SU-DHL-6 (cell line): Measurements from ENCODE around the gene CR1.

Experiments used
- H2AFZ ChIP-seq: fragments of 200-600 bp; sonication (generic); 2 replicates; pipeline ENCODE4 v1.6.1; 2014; ENCODE audit warnings: low read depth, mild to moderate bottlenecking, moderate library complexity, mixed read lengths, antibody characterized with exemption, low read length; ENCODE audit not compliant: severe bottlenecking
- H3F3A ChIP-seq: fragments of 200-600 bp; shearing (Covaris generic); 2 replicates; pipeline ENCODE4 v1.6.0; 2016; ENCODE audit warnings: antibody characterized with exemption, mild to moderate bottlenecking; ENCODE audit not compliant: insufficient read depth
- H3K27ac ChIP-seq: fragments of 200-600 bp; sonication (generic); 2 replicates; pipeline ENCODE4 v1.5.1; 2016; ENCODE audit warnings: low read depth, mild to moderate bottlenecking, low read length, moderate library complexity, mixed read lengths
- H3K27me3 ChIP-seq: fragments of 200-600 bp; sonication (generic), shearing (Covaris generic); 2 replicates; pipeline ENCODE4 v1.6.0; 2014; ENCODE audit warnings: mild to moderate bottlenecking, low read length
- H3K36me3 ChIP-seq: fragments of 200-600 bp; sonication (generic); 2 replicates; pipeline ENCODE4 v1.6.1; 2014; ENCODE audit warnings: mild to moderate bottlenecking, low read length, mixed read lengths
- H3K4me2 ChIP-seq: fragments of 300-600, 200-600 bp; shearing (Covaris generic), sonication (generic); 2 replicates; pipeline ENCODE4 v1.6.0; 2014; ENCODE audit warnings: low read length, low read depth, mild to moderate bottlenecking; ENCODE audit not compliant: poor library complexity, severe bottlenecking
- H3K4me3 ChIP-seq: fragments of 200-600 bp; sonication (generic); 2 replicates; pipeline ENCODE4 v1.5.1; 2014; ENCODE audit warnings: antibody characterized with exemption, low read length, mild to moderate bottlenecking, mixed read lengths; ENCODE audit not compliant: insufficient read depth, poor library complexity, severe bottlenecking
- H3K79me2 ChIP-seq: fragments of 200-600 bp; sonication (generic); 2 replicates; pipeline ENCODE4 v1.6.1; 2014; ENCODE audit warnings: mild to moderate bottlenecking, low read length, moderate library complexity; ENCODE audit not compliant: insufficient read depth
- H3K9ac ChIP-seq: fragments of 200-600 bp; sonication (generic); 2 replicates; pipeline ENCODE4 v1.7.0; 2014; ENCODE audit warnings: mild to moderate bottlenecking, low read length
- H3K9me2 ChIP-seq: fragments of 200-600 bp; sonication (generic); replicated peaks from 2 replicates; pipeline ENCODE4 v1.6.1; 2014; ENCODE audit warnings: low read length; ENCODE audit not compliant: insufficient read depth
- H3K9me3 ChIP-seq: fragments of 200-600 bp; sonication (generic); 2 replicates; pipeline ENCODE4 v1.6.1; 2014; ENCODE audit warnings: low read length, mixed read lengths; ENCODE audit not compliant: insufficient read depth
- H4K20me1 ChIP-seq: fragments of 200-600 bp; sonication (generic); 2 replicates; pipeline ENCODE4 v1.6.1; 2014; ENCODE audit warnings: low read depth, mild to moderate bottlenecking, antibody characterized with exemption, low read length, moderate library complexity, mixed read lengths
- EZH2phosphoT487 ChIP-seq: fragments of 200-600 bp; sonication (generic), shearing (Covaris generic); conservative IDR thresholded peaks from 2 replicates; pipeline ENCODE4 v1.6.1; 2018; ENCODE audit warnings: mild to moderate bottlenecking, antibody characterized with exemption, low read length, moderate library complexity, mixed read lengths
- TF ChIP-seq, protein P1 (sequence below): fragments of 200-600 bp; sonication (generic); IDR thresholded peaks from one replicate; pipeline ENCODE4 v1.5.1; 2017; ENCODE audit warnings: antibody characterized with exemption, mild to moderate bottlenecking, low read length, moderate library complexity; ENCODE audit not compliant: insufficient read depth, poor library complexity, severe bottlenecking

CR1 gene

DNA sequence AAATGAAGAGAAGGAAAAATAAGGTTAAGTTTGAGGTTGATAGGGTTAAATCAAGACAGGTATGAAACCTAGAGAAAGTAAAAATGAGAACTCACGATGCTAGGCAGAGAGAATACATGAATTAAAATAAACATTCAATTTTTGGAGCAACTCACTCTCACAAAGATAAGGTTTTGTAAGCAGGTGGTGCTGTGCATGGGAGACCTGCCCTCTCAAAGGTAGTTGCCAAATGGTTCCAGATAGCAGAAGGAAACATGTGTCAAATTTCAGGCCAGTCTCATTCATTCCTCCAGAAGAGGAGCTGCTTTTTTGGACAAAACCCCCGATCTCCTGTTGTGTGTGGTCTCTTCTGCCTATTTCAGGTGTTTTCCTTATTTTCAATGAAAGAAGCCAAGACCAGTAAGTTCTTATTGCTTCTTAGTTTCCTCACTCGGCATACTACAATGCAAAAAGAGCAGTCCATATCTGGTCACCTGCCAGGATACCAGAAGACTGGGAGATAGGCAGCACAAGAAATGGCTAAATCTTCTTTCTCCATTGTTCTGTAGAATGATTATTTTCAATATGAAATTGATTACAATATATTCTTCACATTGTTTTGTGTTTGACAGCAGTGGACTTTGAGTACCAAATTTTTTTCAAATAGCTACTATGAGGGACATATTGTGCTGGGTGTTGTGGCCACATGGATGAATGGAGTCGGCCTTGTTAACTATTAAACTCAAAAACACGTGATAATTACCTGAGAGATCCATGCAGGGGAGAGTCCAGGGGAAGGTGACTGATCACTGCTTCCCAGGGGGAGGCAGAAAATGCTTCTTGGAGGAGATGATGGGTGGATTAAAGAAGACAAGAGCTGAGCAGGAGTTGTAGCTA, 152.6 kb downstream of the CR1 start:
- Histone ChIP-seq H3K9me3 (no peaks in the 10 kb centered on the region), H3K27ac (no peak overlapping the region), H2AFZ (no peak overlapping the region), H3K9ac (no peak overlapping the region), H3F3A (no peaks in the 10 kb centered on the region), H3K4me2 (no peak overlapping the region), H3K27me3 (no peaks in the 10 kb centered on the region), H3K36me3 (no peaks in the 10 kb centered on the region), H3K79me2 (no peaks in the 10 kb centered on the region), H4K20me1 (no peaks in the 10 kb centered on the region), H3K4me3 (no peak overlapping the region), H3K9me2 (no peaks in the 10 kb centered on the region)
- TF ChIP-seq, protein P1, sequence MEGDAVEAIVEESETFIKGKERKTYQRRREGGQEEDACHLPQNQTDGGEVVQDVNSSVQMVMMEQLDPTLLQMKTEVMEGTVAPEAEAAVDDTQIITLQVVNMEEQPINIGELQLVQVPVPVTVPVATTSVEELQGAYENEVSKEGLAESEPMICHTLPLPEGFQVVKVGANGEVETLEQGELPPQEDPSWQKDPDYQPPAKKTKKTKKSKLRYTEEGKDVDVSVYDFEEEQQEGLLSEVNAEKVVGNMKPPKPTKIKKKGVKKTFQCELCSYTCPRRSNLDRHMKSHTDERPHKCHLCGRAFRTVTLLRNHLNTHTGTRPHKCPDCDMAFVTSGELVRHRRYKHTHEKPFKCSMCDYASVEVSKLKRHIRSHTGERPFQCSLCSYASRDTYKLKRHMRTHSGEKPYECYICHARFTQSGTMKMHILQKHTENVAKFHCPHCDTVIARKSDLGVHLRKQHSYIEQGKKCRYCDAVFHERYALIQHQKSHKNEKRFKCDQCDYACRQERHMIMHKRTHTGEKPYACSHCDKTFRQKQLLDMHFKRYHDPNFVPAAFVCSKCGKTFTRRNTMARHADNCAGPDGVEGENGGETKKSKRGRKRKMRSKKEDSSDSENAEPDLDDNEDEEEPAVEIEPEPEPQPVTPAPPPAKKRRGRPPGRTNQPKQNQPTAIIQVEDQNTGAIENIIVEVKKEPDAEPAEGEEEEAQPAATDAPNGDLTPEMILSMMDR = no peak
- no peak for TF ChIP-seq EZH2phosphoT487

DNA sequence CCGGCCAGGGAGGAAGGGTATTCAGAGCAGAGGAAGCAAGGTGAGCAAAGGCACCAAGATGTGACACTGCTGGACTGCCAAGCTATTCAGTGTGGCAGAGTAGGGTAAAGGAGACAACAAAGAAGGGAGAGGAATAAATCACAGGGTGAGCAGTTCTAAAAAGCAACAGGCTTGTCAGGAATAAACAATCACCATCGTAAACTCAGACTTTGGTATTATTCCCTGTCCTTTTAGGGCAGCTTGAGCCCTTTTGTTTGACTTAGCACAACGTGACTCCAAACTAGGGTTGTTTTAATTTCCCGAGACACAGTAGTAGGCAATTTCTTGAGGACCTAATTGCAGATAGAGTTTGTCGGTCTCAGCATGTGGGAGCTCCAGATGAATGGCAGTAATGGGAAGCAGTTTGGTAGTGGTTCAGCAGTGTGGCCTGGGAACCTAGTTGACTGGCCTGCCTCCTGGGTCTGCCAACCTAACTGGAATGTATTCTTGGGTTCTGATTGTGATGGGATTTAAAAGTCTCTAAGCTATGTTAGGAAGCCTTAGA, 153.3 kb downstream of the CR1 start:
- Histone ChIP-seq H3K4me2 (no peak overlapping the region), H3K27me3 (no peaks in the 10 kb centered on the region), H3K4me3 (no peak overlapping the region), H3K27ac (no peak overlapping the region), H3K9ac (no peak overlapping the region), H3K36me3 (no peaks in the 10 kb centered on the region), H3K9me3 (no peaks in the 10 kb centered on the region), H3K79me2 (no peaks in the 10 kb centered on the region), H3F3A (no peaks in the 10 kb centered on the region), H3K9me2 (no peaks in the 10 kb centered on the region), H2AFZ (no peak overlapping the region), H4K20me1 (no peaks in the 10 kb centered on the region)
- TF ChIP-seq EZH2phosphoT487 = no peak
- TF ChIP-seq, protein P1 = no peak

DNA sequence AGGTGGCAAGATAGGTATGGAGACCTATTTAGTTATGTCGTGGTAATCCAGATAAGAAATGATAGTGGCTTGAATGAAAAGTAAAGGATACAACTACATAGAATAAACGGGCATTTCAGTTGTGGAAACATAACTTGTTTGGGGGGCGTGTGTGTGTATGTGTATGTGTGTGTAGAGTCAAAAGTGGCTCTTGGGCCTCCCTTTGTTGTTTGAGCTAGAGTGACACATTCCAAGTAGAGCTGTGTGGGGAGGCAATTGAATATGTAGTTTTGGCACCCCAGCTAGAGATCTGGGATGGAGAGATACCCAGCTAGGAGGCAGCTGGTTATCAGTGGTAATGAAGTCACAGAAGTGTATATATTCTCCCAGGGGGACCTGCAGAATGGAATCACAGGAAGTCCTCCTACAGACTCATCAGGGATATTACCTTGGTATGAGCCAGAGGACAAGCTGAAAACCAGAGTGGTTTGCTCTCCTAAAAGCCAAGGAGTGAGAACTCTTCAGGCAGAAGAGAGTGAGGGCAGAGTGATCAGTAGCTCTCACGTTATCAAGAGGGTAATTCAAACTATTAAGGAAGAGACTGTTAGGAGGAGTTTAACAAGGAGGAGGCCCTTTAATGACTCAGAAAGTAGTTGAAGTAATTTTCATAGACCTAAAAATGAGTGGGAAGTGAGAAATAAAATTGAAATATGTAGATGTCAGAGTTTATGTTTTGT, 154.1 kb downstream of the CR1 start:
- Histone ChIP-seq H3K27ac (no peak overlapping the region), H3F3A (no peaks in the 10 kb centered on the region), H3K4me3 (no peak overlapping the region), H3K79me2 (no peaks in the 10 kb centered on the region), H3K9me3 (no peaks in the 10 kb centered on the region), H2AFZ (no peak overlapping the region), H3K9me2 (no peaks in the 10 kb centered on the region), H3K36me3 (no peaks in the 10 kb centered on the region), H3K27me3 (no peaks in the 10 kb centered on the region), H4K20me1 (no peaks in the 10 kb centered on the region), H3K4me2 (no peak overlapping the region), H3K9ac (no peak overlapping the region)
- TF ChIP-seq, protein P1 = no peak
- TF ChIP-seq EZH2phosphoT487 = no peak
